ENCODE measurements around the gene SLC7A6OS.
A peak's percentile ranks its signal among the peaks of the same experiment; 100 is the strongest.

Gene SLC7A6OS

GRCh38 chr16:68285683-68286082 is 25.1 kb downstream of the SLC7A6OS start:
- POLR2A ChIA-PET = no interaction called here
- no peak for DNase-seq (ENCODE audit: extremely low spot score)
- CTCF ChIA-PET = interaction anchor here (1.3 to 15.4 kb wide), 10 partner anchors 10 to 47 kb away, joined by 3 to 268 read pairs (median 7); partner anchors contain the start of gene SLC7A6
- no peak for TF ChIP-seq CTCF (IDR thresholded peaks at IDR 0.05; ENCODE audit: control extremely low read depth, extremely low read depth, low read depth, missing control alignments)

- TF ChIP-seq CTCF (IDR thresholded peaks at IDR 0.05; ENCODE audit: control extremely low read depth, extremely low read depth, low read depth, missing control alignments) = no peak
- CTCF ChIA-PET = interaction anchor here (0.8 to 15.4 kb wide), 11 partner anchors 9 to 48 kb away, joined by 3 to 268 read pairs (median 8); partner anchors contain the start of gene SLC7A6
- DNase-seq (ENCODE audit: extremely low spot score) = peak; percentile 74
- POLR2A ChIA-PET = interaction anchor here (0.6 to 1.3 kb wide), 3 partner anchors 13 to 537 kb away, joined by 4 to 6 read pairs (median 4); partner anchors contain the start of genes PRMT7 and SLC7A6OS
These were observed 25.9 kb downstream of the SLC7A6OS start for GRCh38 chr16:68284847-68285246.

- no peak for TF ChIP-seq CTCF (IDR thresholded peaks at IDR 0.05; ENCODE audit: control extremely low read depth, extremely low read depth, low read depth, missing control alignments)
- peak; percentile 56 for DNase-seq (ENCODE audit: extremely low spot score)
- CTCF ChIA-PET = interaction anchor here (0.7 to 15.4 kb wide), 11 partner anchors 9 to 46 kb away, joined by 3 to 268 read pairs (median 8); partner anchors contain the start of gene SLC7A6
- POLR2A ChIA-PET = interaction anchor here (0.6 to 1.3 kb wide), 6 partner anchors 12 to 536 kb away, joined by 3 to 6 read pairs (median 4); partner anchors contain the start of genes PRMT7, SLC7A6 and SLC7A6OS
These were observed 26.7 kb downstream of the SLC7A6OS start for GRCh38 chr16:68283801-68284598.

GRCh38 chr16:68283346-68283745 is 27.4 kb downstream of the SLC7A6OS start:
- no peak for DNase-seq (ENCODE audit: extremely low spot score)
- CTCF ChIA-PET = interaction anchor here (0.7 to 15.4 kb wide), 10 partner anchors 11 to 212 kb away, joined by 3 to 268 read pairs (median 8); partner anchors contain the start of gene SLC7A6
- POLR2A ChIA-PET = interaction anchor here (1.0 to 1.2 kb wide), 2 partner anchors 18 to 19 kb away, joined by 3 to 4 read pairs; partner anchors contain the start of gene SLC7A6
- TF ChIP-seq CTCF (IDR thresholded peaks at IDR 0.05; ENCODE audit: control extremely low read depth, extremely low read depth, low read depth, missing control alignments) = no peak

GRCh38 chr16:68282064-68282452 is 28.7 kb downstream of the SLC7A6OS start:
- no peak for DNase-seq (ENCODE audit: extremely low spot score)
- ChIA-PET CTCF (interaction anchor here (4.5 to 15.4 kb wide), 4 partner anchors 13 to 47 kb away, joined by 26 to 268 read pairs (median 92); partner anchors contain the start of gene SLC7A6), POLR2A (no interaction called here)
- no peak for TF ChIP-seq CTCF (IDR thresholded peaks at IDR 0.05; ENCODE audit: control extremely low read depth, extremely low read depth, low read depth, missing control alignments)

- CTCF ChIA-PET = interaction anchor here (13.4 kb wide), 1 partner anchor 19 kb away, joined by 153 read pairs; the partner anchor contains the start of gene SLC7A6
- POLR2A ChIA-PET = no interaction called here
- no peak for TF ChIP-seq CTCF (IDR thresholded peaks at IDR 0.05; ENCODE audit: control extremely low read depth, extremely low read depth, low read depth, missing control alignments)
- no peak for DNase-seq (ENCODE audit: extremely low spot score)
These were observed 29.2 kb downstream of the SLC7A6OS start for GRCh38 chr16:68281368-68282063.
